Fibroblast of lung (primary cell): Measurements from ENCODE around the gene SCTR.

Source experiments
- EZH2 ChIP-seq: IDR thresholded peaks from 2 replicates; pipeline ENCODE4 v1.5.1; 2012; ENCODE audit warnings: low read length, control low read depth, mild to moderate bottlenecking; ENCODE audit errors: missing control alignments
- TF ChIP-seq, protein P1 (sequence below), 2 donors: IDR thresholded peaks in 1 of 2; conservative IDR thresholded peaks in 1 of 2; 1 replicate in 1 of 2; 2 replicates in 1 of 2; pipeline ENCODE4 v1.5.1; 2011 to 2012; ENCODE audit warnings: low read length in 2 of 2, control low read depth in 1 of 2, inconsistent platforms in 1 of 2, low read depth in 1 of 2, mild to moderate bottlenecking in 1 of 2

DNA sequence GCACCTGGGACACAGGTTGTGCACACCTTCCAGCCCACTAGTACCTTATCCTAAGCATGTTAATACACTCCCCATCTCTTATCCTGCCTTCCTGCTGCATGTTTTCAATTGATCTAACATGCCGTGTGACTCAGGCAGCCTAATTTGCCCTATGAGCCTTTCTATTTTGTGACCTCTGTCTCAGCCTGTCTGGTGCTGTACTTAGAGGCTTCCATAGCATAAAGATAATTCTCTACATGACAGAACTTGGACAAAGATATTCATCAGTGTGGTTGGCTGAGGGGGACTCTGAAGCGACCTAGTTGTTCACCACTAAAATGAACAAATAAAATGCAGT is 101.2 kb downstream of the SCTR start:
- TF ChIP-seq, protein P1, sequence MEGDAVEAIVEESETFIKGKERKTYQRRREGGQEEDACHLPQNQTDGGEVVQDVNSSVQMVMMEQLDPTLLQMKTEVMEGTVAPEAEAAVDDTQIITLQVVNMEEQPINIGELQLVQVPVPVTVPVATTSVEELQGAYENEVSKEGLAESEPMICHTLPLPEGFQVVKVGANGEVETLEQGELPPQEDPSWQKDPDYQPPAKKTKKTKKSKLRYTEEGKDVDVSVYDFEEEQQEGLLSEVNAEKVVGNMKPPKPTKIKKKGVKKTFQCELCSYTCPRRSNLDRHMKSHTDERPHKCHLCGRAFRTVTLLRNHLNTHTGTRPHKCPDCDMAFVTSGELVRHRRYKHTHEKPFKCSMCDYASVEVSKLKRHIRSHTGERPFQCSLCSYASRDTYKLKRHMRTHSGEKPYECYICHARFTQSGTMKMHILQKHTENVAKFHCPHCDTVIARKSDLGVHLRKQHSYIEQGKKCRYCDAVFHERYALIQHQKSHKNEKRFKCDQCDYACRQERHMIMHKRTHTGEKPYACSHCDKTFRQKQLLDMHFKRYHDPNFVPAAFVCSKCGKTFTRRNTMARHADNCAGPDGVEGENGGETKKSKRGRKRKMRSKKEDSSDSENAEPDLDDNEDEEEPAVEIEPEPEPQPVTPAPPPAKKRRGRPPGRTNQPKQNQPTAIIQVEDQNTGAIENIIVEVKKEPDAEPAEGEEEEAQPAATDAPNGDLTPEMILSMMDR (conservative IDR thresholded peaks at IDR 0.05 in 1 of 2, IDR thresholded peaks at IDR 0.05 in 1 of 2; ENCODE audit: low read depth in 1 of 2, low read length in 2 of 2) = no peak
- TF ChIP-seq EZH2 = no peak
